ENCODE measurements around the gene CBLB. TPM values are rescaled to one million over a fixed set of nuclear protein-coding genes. Genes with fewer than 3 reads are reported as not detected.

Gene CBLB
- polyA plus RNA-seq, 1 experiment: 19.3 TPM

GRCh38 chr3:105866656-105867653, 1.9 kb downstream of the CBLB start:
- no peaks in the 10 kb centered on the region; the same call in 1 of the 2 replicates for H3K36me3 ChIP-seq (ENCODE audit: control insufficient read depth, insufficient read depth, low read length)
- peak overlapping the region; percentile 96 for H3K4me3 ChIP-seq (ENCODE audit: low read depth, low read length)
- CTCF ChIA-PET: interaction anchor here (0.7 kb wide), 1 partner anchor 12 kb away, joined by 3 read pairs; no protein-coding TSS in a partner anchor
- no peaks in the 10 kb centered on the region for H3K27me3 ChIP-seq (ENCODE audit: control insufficient read depth, insufficient read depth, low read length)
- DNase-seq (ENCODE audit: low read depth): no peak
- POLR2A ChIA-PET: interaction anchor here (0.6 kb wide), 1 partner anchor 11 kb away, joined by 3 read pairs; no protein-coding TSS in a partner anchor
- TF ChIP-seq, protein P1, sequence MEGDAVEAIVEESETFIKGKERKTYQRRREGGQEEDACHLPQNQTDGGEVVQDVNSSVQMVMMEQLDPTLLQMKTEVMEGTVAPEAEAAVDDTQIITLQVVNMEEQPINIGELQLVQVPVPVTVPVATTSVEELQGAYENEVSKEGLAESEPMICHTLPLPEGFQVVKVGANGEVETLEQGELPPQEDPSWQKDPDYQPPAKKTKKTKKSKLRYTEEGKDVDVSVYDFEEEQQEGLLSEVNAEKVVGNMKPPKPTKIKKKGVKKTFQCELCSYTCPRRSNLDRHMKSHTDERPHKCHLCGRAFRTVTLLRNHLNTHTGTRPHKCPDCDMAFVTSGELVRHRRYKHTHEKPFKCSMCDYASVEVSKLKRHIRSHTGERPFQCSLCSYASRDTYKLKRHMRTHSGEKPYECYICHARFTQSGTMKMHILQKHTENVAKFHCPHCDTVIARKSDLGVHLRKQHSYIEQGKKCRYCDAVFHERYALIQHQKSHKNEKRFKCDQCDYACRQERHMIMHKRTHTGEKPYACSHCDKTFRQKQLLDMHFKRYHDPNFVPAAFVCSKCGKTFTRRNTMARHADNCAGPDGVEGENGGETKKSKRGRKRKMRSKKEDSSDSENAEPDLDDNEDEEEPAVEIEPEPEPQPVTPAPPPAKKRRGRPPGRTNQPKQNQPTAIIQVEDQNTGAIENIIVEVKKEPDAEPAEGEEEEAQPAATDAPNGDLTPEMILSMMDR (IDR thresholded peaks at IDR 0.05; ENCODE audit: insufficient read depth, low read depth, low read length): no peak

DNA sequence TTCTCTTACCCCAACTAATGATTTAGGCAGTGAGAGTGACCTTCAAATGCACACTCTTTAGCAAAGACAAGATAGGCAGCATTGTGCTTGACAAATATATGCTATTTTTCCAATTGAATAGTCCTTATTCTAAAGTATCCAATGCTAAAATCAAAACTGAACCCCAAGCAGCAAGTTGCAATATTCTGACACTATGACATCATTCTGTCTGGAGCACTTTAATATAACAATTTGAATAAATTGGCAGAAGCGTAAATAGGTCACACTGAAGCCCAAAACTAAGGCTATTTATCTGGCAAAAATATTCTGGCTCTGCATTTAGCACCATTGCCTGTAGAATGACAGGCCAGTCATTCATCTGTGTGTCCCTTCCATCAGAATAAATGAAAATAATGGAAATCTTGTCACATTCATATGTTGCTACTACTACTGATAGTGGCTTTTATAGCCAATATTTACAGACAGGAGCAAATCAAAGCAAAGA, 2.9 kb downstream of the CBLB start:
- CTCF ChIA-PET: no interaction called here
- H3K4me3 ChIP-seq (ENCODE audit: low read depth, low read length): peak overlapping the region; percentile 96
- H3K27me3 ChIP-seq (ENCODE audit: control insufficient read depth, insufficient read depth, low read length): no peaks in the 10 kb centered on the region
- POLR2A ChIA-PET: no interaction called here
- H3K36me3 ChIP-seq (ENCODE audit: control insufficient read depth, insufficient read depth, low read length): no peaks in the 10 kb centered on the region; the same call in 1 of the 2 replicates
- TF ChIP-seq, protein P1 (IDR thresholded peaks at IDR 0.05; ENCODE audit: insufficient read depth, low read depth, low read length): no peak
- no peak for DNase-seq (ENCODE audit: low read depth)

GRCh38 chr3:105865016-105865623, 3.7 kb downstream of the CBLB start:
- POLR2A ChIA-PET: no interaction called here
- CTCF ChIA-PET: no interaction called here
- TF ChIP-seq, protein P1 (IDR thresholded peaks at IDR 0.05; ENCODE audit: insufficient read depth, low read depth, low read length): no peak
- no peaks in the 10 kb centered on the region; the same call in 1 of the 2 replicates for H3K36me3 ChIP-seq (ENCODE audit: control insufficient read depth, insufficient read depth, low read length)
- H3K27me3 ChIP-seq (ENCODE audit: control insufficient read depth, insufficient read depth, low read length): no peaks in the 10 kb centered on the region
- no peak for DNase-seq (ENCODE audit: low read depth)
- H3K4me3 ChIP-seq (ENCODE audit: low read depth, low read length): peak overlapping the region; percentile 96; the same call in 1 of the 2 replicates

GRCh38 chr3:105864212-105864611, 4.6 kb downstream of the CBLB start:
- CTCF ChIA-PET: no interaction called here
- POLR2A ChIA-PET: interaction anchor here (0.6 kb wide), 1 partner anchor 334 kb away, joined by 10 read pairs; no protein-coding TSS in a partner anchor
- Histone ChIP-seq H3K4me3 (ENCODE audit: low read depth, low read length) (no peak overlapping the region), H3K27me3 (ENCODE audit: control insufficient read depth, insufficient read depth, low read length) (no peaks in the 10 kb centered on the region), H3K36me3 (ENCODE audit: control insufficient read depth, insufficient read depth, low read length) (no peaks in the 10 kb centered on the region; the same call in 1 of the 2 replicates)
- TF ChIP-seq, protein P1 (IDR thresholded peaks at IDR 0.05; ENCODE audit: insufficient read depth, low read depth, low read length): no peak
- DNase-seq (ENCODE audit: low read depth): no peak

DNA sequence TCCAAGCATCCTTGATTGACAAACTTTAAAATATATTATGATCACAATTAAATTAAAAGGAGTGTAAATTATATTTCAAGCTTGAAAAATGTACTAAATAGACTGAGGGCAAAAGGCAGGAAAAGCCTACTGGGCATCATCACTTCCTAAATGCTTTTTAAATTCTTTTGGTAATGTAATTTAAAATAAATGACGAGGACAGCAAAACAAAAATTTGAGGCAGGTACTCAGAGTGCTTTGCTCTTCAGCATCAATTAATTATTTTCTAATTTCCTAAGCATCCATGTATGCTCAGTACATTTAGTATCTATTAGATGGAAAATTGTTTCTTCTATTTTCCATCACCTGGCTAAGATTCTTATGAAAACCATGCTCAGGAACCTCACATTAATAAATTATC, 5.2 kb downstream of the CBLB start:
- TF ChIP-seq, protein P1 (IDR thresholded peaks at IDR 0.05; ENCODE audit: insufficient read depth, low read depth, low read length): no peak
- ChIA-PET POLR2A (no interaction called here), CTCF (no interaction called here)
- Histone ChIP-seq H3K27me3 (ENCODE audit: control insufficient read depth, insufficient read depth, low read length) (no peaks in the 10 kb centered on the region), H3K36me3 (ENCODE audit: control insufficient read depth, insufficient read depth, low read length) (no peaks in the 10 kb centered on the region; the same call in 1 of the 2 replicates), H3K4me3 (ENCODE audit: low read depth, low read length) (no peak overlapping the region)
- DNase-seq (ENCODE audit: low read depth): no peak
